Esophagus muscularis mucosa (tissue), 3 donors: ENCODE measurements around the gene NT5DC1.

Source experiments
- POLR2A ChIP-seq: fragments of 450-650 bp; IDR thresholded peaks from one replicate; pipeline ENCODE4 v1.6.1; 2017; ENCODE audit warnings: antibody characterized with exemption, moderate library complexity, mild to moderate bottlenecking, low read depth
- POLR2AphosphoS5 ChIP-seq, 2 donors: sonication (generic); formaldehyde crosslinking; IDR thresholded peaks; one replicate each; pipeline ENCODE4 v1.6.1; 2017; ENCODE audit warnings: antibody characterized with exemption in 2 of 2
- TF ChIP-seq, protein P1 (sequence below), 3 experiments: fragments of 200-600 bp in 2 of 3; fragments of 450-650 bp in 1 of 3; sonication (generic) in 2 of 3; IDR thresholded peaks; one replicate each; pipeline ENCODE4 v1.5.1; 2017 to 2019; ENCODE audit warnings: antibody characterized with exemption in 3 of 3, mild to moderate bottlenecking in 2 of 3, moderate library complexity in 1 of 3

DNA sequence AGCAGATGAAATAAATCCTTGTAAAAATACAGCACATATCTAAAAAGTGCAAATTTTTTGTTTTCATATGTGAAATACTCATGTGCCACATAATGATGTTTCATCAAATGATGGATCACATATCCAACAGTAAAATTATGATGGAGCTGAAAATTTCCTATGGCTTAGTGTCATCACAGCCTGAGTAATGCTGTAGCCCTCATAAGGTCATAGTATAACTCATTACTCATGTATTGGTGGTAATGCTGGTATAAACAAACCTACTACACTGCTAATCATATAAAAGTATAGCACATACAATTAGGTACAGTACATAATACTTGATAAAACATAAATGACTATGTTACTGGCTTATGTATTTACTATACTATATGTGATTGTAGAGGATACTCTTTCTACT lies 166.2 kb downstream of the NT5DC1 start:
- TF ChIP-seq, protein P1, sequence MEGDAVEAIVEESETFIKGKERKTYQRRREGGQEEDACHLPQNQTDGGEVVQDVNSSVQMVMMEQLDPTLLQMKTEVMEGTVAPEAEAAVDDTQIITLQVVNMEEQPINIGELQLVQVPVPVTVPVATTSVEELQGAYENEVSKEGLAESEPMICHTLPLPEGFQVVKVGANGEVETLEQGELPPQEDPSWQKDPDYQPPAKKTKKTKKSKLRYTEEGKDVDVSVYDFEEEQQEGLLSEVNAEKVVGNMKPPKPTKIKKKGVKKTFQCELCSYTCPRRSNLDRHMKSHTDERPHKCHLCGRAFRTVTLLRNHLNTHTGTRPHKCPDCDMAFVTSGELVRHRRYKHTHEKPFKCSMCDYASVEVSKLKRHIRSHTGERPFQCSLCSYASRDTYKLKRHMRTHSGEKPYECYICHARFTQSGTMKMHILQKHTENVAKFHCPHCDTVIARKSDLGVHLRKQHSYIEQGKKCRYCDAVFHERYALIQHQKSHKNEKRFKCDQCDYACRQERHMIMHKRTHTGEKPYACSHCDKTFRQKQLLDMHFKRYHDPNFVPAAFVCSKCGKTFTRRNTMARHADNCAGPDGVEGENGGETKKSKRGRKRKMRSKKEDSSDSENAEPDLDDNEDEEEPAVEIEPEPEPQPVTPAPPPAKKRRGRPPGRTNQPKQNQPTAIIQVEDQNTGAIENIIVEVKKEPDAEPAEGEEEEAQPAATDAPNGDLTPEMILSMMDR (IDR thresholded peaks at IDR 0.05): no peak
- no peak for TF ChIP-seq POLR2A
- TF ChIP-seq POLR2AphosphoS5 (IDR thresholded peaks at IDR 0.05): no peak
